Neural progenitor cell (in vitro differentiated cells): ENCODE results near the gene NLRP8.
"Not testable (repeated sequence)": the region's sequence is repeated elsewhere in the genome, so short reads cannot be mapped to it uniquely, and the experiment has no call there.

Experiments used
- CTCF ChIP-seq: fragments of 200-600 bp; sonication (generic); IDR thresholded peaks from 2 replicates; pipeline ENCODE4 v1.5.1; 2017; ENCODE audit warnings: antibody characterized with exemption, mild to moderate bottlenecking
- EZH2 ChIP-seq: fragments of 200-600 bp; sonication (generic); IDR thresholded peaks from 2 replicates; pipeline ENCODE4 v1.6.1; 2017; ENCODE audit warnings: antibody characterized with exemption, mild to moderate bottlenecking, moderate library complexity

DNA sequence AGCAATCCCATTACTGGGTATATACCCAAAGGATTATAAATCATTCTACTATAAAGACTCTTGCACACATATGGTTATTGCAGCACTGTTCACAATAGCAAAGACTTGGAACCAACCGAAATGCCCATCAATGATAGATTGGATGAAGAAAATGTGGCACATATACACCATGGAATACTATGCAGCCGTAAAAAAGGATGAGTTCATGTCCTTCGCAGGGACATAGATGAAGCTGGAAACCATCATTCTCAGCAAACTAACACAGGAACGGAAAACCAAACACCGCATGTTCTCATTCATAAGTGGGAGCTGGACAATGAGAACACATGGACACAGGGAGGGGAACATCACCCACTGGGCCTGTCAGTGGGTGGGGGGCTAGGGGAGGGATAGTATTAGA lies 18.4 kb upstream of the NLRP8 start:
- TF ChIP-seq CTCF, EZH2: not testable (repeated sequence)
